HG02678 (cell line): ENCODE results near the gene MTAP.
"Not testable (repeated sequence)": the region's sequence is repeated elsewhere in the genome, so short reads cannot be mapped to it uniquely, and the experiment has no call there.

ENCODE experiments used
- ATAC-seq: cut with Tn5 transposase; IDR thresholded peaks from one replicate; pipeline ENCODE4 v1.9.1; 2021; ENCODE audit warnings: mild to moderate bottlenecking, moderate library complexity; ENCODE audit not compliant: unreplicated experiment

Gene MTAP

DNA sequence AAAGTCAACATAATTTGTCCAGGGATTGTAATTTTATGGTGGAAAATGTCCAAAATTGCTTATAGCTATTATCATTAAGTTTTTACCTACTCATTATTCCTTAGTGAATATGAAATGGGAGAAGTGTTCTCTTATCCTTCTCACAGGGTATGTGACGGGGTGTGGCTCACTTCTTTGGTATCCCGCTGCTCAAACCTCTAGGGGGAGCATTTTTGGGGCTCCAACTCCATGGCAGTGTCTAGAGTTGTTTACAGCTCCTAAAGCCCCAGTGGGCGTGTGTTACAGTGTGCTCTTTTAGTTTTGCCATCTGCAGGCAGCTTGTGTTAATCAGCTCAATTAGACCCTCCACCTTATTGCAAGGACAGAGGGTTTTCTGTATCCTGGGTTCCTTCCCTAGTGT is 102.3 kb downstream of the MTAP start:
- no peak for ATAC-seq

DNA sequence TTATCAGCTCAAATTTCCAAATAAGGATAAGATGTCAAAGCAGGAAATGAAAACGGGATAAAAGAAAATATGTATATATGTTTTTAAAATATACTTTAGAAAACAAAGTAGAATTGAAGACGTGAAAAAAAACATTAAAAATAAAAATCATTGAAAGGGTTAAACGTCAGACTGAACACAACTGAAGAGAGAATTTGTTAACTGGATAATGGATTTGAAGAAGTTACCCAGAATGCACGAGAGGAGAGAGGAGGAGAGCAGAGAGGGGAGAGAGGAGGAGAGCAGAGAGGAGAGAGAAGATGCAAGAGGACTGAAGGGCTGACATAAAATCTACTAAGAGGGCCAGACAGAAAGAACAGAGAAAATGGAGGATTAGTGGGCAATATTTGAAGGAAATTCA is 103.8 kb downstream of the MTAP start:
- ATAC-seq: no peak

DNA sequence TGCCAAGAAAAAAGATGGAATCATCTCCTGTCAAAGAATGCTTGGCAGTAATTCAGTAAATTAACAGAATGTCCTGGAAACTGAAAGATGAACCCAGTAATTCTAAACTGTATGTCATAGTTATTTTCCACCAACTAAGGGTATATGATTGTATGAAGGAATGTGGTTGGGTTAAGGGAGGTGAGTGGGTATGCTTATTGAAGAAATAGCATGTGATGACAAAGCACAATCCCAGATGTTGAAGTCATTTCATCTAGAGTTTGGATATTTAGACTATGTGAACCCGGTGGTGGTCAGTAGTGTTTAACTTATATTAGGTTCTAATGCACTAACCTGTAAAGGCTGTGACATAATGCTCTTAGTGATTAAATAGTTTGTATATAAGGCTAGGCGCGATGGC is 104.4 kb downstream of the MTAP start:
- no peak for ATAC-seq

DNA sequence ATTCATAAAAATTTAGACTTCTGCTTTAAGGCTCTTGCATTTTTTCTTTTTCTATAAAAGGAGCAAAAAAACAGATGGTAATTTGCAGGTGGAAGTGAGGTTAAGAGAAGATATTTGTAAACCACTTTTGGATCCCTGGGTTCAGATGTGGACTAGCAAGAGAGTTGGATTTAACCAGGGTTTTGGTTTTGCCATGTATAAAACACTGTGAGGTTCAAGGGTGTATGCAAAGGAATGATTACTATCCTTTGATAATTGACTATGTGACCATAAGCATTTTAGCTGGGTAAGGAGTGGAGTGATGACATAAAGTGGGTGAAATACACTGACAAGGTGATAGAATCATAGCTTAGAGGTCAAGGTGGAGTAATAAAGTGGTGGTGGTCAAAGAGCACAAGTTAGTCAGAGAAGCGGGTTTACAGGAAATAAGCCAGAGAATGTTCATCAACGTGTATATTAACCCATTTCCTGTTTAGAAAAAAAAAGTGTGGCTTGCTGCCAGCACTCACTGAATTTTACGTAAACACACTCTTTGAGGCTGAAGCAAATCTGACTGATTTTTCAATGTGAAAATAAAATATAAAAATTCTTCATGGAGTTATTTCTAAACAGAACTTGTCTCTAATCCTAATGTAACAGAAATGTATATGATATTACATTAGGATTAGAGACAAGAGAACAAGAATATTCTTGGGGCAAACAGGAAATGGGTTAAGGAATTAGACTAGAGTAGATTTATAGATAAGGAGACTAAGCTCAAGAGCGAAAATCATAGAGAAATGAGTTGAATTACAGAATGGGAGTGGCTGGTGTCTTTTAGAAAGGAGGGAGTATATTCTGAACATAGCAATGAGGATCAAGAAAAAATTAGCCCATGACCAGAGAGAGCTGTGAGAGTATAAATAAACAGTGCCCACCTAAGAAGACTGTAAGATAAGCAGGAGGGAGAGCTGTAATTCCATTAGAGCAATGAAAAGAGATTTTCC is 117.2 kb downstream of the MTAP start:
- ATAC-seq: peak; percentile 82

DNA sequence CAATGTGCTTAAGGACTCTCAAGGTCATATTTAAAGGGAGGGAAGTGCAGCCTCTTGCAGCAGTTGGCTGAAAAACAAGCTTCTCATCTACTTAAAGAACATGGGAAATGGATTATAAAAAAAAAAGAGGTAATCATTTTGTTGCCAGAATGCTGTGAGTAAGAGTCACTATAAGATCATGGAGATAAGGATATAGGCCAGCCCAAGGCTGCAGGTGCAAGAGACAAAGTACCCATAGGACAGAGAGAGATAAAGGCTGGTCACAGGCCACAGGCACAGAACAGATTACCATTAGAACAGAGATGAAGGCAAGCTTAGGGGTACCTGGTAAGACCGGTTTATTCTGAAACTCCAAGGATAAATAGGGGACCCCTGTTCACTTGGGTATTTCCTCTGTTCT is 121.3 kb downstream of the MTAP start:
- ATAC-seq: no peak

DNA sequence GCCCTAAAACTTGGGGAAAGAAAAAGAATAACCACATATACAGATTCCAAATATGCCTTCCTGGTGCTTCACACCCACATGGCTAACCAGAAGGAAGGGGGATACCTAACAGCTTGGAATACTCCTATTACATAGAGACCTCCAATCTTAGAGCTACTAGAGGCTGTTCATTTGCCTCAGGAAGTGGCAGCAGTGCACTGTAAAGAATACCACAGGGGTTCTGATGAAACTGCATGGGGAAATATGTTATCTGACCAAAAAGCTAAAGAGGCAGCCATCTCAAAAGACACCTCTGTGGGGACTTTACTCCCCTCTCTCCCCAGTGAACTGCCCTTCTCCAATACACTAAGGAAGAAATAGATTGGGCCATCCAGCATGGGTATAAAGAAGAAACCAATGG is 125.3 kb downstream of the MTAP start:
- ATAC-seq: no peak

DNA sequence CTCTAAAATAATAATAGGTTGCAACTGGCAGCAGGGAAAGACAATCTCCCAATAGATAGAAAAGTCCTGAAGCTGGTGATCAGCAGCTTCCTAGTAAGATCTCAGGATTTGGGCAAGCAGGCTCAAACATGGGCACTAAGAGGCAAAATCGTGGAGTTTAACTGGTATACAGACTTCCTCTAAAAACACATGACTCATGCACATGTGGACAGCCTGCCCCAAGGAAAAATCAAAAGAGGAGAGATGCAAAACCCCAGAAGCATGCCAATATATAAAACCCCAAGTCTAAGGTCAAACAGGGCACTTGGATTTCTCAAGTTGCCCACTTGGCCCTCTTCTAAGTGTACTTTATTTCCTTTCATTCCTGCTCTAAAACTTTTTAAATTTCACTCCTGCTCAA is 129.0 kb downstream of the MTAP start:
- no peak for ATAC-seq

DNA sequence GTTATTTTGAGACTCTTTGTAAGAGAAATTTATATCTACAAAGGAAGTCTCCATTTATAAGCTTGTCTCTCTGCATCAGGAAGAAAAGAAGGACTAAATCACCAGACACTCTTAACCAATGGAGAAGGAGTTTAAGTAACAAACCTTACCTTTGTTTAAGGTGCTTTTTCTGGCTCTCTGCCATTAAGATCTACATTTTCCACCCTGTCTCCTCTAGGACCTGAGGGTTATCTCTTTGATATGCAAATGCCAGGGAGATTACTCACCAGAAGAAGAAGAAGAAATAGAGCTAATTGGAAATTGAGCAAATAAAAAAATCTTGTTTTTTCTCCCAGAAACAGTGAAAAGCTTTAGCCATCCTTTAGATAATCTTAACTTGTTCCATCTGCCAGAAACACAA is 130.8 kb downstream of the MTAP start:
- ATAC-seq: no peak

DNA sequence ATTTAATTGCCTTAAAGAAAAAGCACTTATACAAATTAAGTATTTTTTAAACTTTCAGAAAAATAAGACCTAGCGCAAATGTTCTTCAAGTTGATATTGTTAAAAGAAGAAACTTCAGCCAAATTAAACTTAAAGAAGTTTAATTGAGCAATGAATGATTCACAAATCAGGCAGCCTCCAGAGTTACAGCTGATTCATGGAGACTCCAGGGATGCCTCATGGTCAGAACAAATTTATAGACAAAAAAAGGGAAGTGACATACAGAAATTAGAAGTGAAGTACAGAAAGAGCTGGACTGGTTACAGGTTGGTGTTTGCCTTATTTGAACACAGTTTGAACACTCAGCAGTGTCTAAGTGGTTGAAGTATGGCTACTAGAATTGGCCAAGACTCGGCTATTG is 131.4 kb downstream of the MTAP start:
- ATAC-seq: no peak

DNA sequence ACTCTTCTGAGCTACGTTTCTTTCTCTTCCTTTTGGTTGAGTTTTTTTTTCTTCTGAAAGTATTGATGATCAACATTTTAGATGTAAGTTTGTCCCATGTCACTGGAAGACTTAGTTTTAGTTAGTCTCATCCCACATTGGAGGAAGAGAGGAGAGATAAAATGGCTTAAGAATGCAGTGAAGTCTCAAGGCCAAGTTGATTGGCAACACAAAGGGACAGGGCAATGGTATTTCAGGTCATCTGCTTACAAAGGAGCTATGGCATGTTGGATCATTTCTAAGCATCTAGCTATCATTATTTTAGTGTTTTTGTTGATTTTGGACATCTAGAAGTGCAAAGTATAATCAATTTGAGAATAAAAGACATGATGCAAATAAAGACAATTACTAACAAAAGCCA is 133.2 kb downstream of the MTAP start:
- no peak for ATAC-seq

DNA sequence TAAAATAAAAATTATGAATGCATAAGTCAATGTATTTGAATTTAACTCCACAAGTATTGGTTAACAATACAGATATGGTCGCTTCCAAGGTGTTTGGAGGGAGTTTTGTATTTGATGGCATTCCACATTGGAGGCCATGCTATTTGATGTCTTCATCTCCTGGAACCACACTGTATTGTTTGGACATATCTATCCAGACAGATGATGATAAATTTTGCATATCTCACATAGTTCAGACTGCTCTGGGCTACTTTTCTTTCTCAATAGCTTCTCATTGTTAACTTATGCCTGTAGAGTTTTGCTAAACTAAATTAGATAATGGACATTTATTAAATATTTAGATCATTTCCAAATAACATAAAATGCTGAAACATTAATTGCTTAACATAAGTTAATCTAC is 133.7 kb downstream of the MTAP start:
- ATAC-seq: no peak

DNA sequence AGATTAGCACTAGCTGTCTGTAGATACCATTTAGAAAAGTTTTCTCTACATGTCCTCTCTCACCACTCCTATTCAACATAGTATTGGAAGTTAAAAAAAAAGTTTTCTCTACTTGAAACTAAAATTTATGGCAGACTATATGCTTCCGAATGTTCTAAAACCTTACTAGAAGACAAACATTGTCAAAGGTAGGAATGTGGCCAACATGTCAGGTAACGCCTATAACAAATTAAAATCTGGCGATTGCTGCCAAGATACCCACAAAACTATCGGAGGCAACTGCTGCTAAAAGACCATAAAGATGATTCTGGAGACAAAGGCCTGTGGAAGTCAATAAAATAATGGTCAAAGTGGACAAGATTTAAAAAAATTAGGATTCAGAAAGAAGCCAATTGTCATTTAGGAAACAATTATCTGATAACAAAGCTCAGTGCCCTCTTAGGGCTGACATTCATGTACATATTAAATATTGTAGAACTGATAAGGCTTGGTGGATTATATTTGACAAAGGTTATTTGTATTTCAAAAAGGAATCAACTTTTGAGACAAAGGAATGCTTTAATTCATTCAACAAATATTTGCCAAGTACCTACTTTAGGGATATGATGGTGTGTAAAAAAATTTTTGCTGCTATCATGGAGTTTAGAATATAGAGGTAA is 139.0 kb downstream of the MTAP start:
- no peak for ATAC-seq

DNA sequence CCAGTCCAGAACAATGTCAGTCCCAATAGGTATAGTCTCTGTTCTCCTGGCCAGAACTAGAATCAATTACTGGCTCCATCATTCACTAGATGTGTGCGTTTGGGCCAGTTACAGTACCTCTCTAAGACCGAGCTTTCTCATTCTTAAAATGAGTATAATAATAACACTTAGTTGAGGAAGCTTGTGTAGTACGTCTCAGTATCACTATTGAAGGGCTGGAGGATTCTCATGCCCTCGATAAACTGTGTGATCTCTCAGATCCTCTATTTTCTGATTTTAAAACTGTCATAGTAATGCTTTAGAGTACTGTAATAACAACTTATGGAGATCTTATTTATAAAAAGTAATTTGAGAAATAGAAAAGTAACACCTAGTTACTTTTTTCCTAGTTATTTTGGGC is 141.0 kb downstream of the MTAP start:
- no peak for ATAC-seq

DNA sequence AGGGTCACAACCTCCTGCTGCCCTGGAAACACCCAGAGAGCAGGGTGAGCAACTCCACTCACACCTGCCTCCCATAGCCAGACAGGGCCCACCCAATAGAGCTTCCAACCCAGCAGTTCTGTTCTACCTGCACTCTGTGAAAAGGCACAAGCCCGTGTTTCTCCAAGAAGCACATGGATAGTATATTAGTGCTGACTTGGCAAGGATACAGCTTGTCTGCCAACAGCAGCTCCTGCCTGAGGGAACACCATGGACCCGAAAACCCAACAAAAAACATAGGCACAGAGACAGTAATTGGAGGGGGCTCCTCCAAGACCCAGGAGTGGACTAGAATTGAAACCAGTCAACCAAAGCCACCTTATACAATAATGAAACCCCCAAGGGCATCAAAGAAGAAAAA is 143.2 kb downstream of the MTAP start:
- no peak for ATAC-seq

DNA sequence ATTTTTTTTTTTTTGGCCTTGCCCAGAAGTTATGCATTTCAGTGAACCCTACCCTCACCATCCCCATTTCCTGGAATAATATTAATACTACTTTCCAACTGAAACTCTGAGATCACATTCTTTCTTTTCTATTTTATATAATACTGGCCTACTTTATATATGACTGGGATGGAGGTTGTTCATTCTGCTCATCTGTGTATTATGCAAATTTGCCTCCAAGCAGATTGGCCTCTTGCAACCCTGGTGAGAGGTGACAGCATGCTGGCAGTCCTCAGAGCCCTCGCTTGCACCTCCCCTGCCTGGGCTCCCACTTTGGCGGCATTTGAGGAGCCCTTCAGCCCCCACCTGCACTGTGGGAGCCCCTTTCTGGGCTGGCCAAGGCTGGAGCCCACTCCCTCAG is 156.4 kb downstream of the MTAP start:
- ATAC-seq: no peak

DNA sequence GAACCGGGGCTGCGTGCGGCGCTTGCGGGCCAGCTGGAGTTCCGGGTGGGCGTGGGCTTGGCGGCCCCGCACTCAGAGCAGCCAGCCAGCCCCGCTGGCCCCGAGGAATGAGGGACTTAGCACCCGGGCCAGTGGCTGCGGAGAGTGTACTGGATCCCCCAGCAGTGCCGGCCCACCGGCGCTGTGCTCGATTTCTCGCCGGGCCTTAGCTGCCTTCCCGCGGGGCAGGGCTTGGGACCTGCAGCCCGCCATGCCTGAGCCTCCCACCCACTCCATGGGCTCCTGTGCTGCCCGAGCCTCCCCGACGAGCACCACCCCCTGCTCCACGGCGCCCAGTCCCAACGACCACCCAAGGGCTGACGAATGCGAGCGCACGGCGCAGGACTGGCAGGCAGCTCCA is 156.8 kb downstream of the MTAP start:
- ATAC-seq: not testable (repeated sequence)

DNA sequence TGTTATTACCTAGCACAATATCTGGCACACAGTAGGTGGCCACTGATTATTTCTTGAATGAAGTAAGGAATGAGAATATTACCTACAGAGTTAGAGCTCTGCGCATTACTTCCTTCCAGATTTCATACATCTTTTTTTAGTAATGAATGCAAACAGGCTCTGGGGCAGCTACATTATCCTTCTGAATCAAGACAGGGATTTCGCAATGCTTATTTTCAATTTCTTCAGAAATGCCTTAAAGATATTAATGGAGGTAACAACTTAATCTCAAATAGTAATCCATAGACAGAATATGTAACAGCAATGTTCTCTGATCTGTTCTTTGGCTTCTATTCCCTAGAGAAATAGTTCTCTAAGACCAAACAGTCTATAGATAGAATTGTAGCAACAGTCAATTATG is 159.1 kb downstream of the MTAP start:
- ATAC-seq: no peak

DNA sequence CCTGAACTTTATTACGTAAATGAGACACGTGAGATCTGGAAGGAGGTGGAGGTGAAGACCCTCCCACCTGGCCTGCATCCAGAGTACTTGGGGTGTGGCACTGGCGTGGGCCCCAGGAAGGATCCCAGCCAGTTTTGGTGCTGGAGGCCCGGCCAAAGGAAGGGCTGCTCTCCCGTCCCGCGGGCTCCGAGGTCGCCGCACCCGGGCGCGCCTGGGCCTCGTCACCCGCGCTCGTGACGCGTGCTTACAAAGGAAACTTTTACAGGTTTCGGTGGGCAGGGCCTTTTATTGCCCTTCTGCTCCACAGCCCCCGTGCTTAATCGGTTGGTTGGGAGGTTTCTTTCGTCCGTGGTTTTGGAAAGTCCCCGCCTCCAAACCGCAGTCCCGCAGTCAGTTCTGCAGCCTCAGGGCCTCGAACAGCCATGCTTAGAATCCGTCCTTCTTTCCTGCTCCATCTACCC is 162.5 kb downstream of the MTAP start:
- ATAC-seq: peak; percentile 54

DNA sequence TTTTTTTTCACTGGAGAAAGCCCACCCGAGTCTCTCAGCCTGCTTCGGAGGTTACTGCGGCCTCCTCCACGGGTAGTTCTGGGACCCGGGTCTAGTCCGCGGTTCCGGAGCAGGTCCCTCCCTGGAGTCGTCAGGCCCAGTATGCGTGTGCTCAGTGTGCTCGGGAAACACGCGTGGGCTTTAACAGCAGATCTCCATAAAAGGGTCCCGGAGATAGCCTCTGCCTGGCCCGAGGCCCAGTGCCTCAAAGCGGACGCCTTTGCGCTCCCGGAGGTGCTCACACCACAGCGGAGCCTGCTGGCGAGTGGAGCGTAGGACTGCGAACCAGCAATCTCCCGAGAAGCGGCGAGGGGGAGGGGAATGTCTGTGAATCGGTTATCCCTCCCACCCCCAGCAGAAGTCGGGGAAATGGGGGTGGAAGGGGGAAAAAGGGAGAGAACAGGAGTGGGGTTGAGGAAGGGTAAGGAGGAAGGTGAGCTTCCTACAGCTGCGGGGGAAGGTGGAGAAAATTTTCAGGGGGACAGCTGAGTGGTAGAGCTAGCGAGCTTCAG is 163.0 kb downstream of the MTAP start:
- ATAC-seq: peak; percentile 88

DNA sequence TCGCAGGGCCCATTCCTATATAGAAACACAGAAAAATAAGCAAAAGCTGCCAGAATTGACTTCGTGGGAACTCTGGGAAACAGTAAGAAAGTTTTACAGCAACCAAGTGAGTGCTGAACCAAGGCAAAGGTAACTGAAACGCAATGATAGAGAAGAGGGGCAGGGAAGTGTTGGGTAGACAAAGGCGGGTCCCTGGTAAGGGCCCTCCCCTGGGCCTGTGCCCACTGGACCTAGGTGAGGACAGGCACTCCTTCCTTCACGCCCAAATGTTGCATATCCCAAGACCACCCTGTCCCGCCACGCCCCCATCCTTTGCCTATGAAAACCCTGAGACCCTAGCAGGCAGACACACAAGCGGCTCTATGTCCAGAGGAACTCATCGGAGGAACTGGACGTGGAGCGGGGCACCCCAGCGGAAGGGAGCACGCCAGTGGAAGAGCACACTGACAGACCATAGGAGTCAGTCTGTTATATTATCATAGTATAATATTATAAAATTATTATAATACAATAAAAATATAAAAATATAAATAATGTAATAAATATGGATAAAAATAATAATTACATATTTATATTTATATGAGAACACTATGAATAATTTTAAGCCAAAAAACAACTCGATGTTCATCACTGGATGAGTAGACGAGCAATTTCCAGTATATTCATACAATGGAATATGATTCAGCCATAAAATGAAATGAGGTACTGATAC is 163.9 kb downstream of the MTAP start:
- ATAC-seq: no peak

DNA sequence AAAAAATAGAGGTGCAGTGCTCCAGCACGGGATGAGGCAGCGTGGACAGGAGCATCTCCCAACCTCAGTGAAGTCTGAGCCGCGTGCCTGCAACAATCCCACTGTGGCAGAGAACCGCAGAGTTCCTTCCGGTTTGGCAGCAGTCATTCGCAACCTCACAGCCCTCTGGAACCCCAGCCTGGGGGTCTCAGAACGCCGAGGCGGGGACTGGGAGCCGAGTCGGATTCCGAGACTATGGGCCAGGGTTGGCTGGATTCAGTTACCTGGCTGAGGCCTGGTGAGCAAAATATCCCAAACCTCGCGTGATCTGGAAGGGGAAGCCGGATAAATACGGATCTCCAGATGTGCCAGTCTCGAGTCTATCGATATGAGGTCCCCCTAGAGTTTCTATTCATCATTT is 164.7 kb downstream of the MTAP start:
- no peak for ATAC-seq
